ENCODE data around the gene DUSP3.

- TF ChIP-seq CTCF (IDR thresholded peaks at IDR 0.05) (no peak), POLR2A (IDR thresholded peaks at IDR 0.05) (no peak)
Measured at GRCh38 chr17:43733956-43734355, 44.8 kb downstream of the DUSP3 start.

All from uterus (tissue), 2 donors.